ENCODE data around the gene GPSM3. TPM values are rescaled to one million over a fixed set of nuclear protein-coding genes. Genes with fewer than 3 reads are reported as not detected.
"Not testable (repeated sequence)": the region's sequence is repeated elsewhere in the genome, so short reads cannot be mapped to it uniquely, and the experiment has no call there.

Gene GPSM3
- total RNA-seq, 1 donor from 2014 or later: 3.1 TPM

- DNase-seq: peak; percentile 76
Observed at GRCh38 chr6:32187009-32187709, 5.3 kb downstream of the GPSM3 start.

- DNase-seq: not testable (repeated sequence)
Observed at GRCh38 chr6:32186151-32186840, 6.1 kb downstream of the GPSM3 start.

- peak; percentile 88 for DNase-seq
Observed at GRCh38 chr6:32185681-32186131, 6.7 kb downstream of the GPSM3 start.

GRCh38 chr6:32184084-32184640 lies 8.3 kb downstream of the GPSM3 start, which contains the start of gene AGER:
TSS of gene AGER (minus strand) at chr6:32184253. CDS start at chr6:32184222, 31 bp downstream.
- no peak for DNase-seq

GRCh38 chr6:32183483-32184083 lies 8.9 kb downstream of the GPSM3 start:
- DNase-seq: no peak

- no peak for DNase-seq
Observed at GRCh38 chr6:32183030-32183429, 9.4 kb downstream of the GPSM3 start.

- no peak for DNase-seq
Observed at GRCh38 chr6:32182555-32182981, 9.9 kb downstream of the GPSM3 start.

- DNase-seq: no peak
Observed at GRCh38 chr6:32181915-32182529, 10.4 kb downstream of the GPSM3 start.

- DNase-seq: no peak
Observed at GRCh38 chr6:32181148-32181702, 11.2 kb downstream of the GPSM3 start.

- DNase-seq: no peak
Observed at GRCh38 chr6:32179766-32180405, 12.6 kb downstream of the GPSM3 start.

GRCh38 chr6:32178547-32179440 lies 13.6 kb downstream of the GPSM3 start:
- peak; percentile 41 for DNase-seq

GRCh38 chr6:32177788-32178546 lies 14.5 kb downstream of the GPSM3 start, which contains the start of gene RNF5:
TSS of gene RNF5 (plus strand) at chr6:32178405. CDS start at chr6:32178512, 107 bp downstream.
- peak; percentile 100 for DNase-seq

GRCh38 chr6:32177183-32177787 lies 15.2 kb downstream of the GPSM3 start:
- peak; percentile 79 for DNase-seq

- DNase-seq: no peak
Observed at GRCh38 chr6:32176476-32177182, 15.8 kb downstream of the GPSM3 start.

- peak; percentile 97 for DNase-seq
Observed at GRCh38 chr6:32175711-32176475, 16.6 kb downstream of the GPSM3 start, which contains the start of gene AGPAT1. TSS of gene AGPAT1 (minus strand) at chr6:32176084. CDS start at chr6:32171496, 4,588 bp downstream.

- no peak for DNase-seq
Observed at GRCh38 chr6:32175322-32175710, 17.1 kb downstream of the GPSM3 start.

- DNase-seq: no peak
Observed at GRCh38 chr6:32174416-32174815, 18.0 kb downstream of the GPSM3 start.

Measured in dermis blood vessel endothelial cell (primary cell).